HG03469 (cell line): ENCODE results near the gene LIX1L.

Source experiments
- ATAC-seq: cut with Tn5 transposase; IDR thresholded peaks from one replicate; pipeline ENCODE4 v1.9.1; 2021; ENCODE audit warnings: mild to moderate bottlenecking, moderate library complexity, moderate number of reproducible peaks; ENCODE audit not compliant: unreplicated experiment

The LIX1L gene

DNA sequence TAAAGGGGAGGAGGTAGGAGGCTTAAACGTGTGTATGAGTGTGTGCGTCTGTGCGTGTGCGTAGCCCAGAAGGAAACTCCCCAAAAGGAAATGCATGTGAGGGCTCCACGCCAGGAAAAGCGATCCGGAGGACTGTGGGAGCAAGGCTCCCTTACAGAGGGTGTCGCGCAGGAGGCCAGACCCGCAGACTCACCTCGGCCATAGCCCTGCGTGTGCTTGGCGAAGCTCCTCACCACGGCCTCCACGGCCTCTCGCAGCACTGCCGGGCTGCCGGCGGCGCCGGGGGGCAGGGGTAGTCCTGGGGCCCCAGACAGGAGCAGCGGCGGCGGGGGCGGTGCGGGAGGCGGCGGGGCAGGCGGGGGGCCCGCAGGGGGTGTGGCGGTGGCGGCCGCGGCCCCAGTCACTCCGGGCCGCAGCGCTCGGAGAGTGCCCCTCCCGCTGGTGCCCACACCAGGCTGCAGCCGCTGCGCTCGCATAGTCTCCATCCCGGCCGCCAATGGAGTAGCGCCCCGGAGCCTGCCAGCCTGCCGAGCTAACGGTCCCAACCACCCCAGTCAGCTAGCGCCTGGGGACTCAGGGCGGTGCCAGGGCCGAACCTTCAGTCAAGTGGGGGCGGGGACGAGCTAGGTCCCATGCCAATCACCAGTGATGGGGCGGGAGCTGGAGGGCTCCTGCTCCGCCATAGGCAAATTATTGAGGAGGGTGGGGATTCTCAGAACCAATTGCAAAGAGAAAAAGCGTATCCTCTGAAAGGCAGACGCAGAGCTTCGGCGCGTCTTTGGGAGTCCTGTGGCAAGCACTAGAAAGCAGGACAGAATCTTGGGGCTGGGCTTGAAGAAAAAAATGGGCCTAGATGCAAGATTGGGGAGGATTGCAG is at the start of gene LIX1L:
LIX1L (minus strand) TSS at position 575 of the 877 bp plus-strand sequence; CDS start at position 485, 90 bp downstream.
- peak; percentile 59 for ATAC-seq

DNA sequence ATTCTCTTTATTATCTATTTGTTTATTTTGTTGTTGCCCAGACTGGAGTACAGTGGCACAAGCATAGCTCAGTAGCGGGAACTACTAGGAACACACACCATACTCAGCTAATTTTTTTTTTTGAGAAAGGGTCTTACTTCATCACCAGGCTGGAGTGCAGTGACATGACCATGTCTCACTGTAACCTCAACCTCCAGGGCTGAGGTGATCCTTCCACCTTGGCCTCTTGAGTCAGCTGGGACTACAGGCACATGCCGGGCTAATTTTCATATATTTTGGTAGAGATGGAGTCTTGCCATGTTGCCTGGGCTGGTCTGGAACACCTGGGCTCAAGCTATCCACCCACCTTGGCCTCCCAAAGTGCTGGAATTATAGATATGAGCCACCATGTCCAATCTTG is 43.9 kb upstream of the LIX1L start:
- no peak for ATAC-seq

DNA sequence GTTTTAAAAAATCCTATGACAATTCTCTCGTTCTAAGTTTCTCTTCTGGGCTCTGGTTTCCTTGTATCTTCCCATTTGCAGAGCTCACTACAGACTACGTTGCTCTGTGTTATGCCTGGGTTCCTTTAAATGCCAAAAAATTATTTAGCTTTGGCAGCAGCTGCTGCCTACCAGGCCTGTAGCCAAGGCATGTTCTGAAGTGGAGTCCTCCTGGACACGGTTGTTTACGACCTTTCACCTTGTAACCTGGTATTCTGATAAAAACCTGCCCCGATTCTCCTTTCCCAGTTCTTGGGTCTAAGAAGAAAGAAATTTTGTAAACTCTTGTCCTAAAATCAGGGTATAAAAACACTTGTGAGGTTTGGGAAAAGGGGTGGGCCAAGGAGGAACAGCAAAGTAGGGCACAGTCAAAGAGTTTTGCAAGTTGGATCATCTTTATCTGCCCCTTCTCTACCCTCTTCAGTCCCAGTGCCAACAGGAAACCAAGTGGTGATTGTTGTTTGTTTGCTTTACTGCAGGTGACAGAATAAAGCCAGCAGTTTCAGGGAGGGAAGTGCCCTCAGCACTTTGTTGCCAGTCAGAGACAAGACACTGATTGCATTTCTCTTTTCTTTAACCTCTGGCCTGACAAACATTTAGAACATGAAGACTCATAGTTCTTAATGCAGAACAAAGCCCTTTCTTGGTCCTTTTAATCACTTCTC is 41.7 kb upstream of the LIX1L start:
- no peak for ATAC-seq

DNA sequence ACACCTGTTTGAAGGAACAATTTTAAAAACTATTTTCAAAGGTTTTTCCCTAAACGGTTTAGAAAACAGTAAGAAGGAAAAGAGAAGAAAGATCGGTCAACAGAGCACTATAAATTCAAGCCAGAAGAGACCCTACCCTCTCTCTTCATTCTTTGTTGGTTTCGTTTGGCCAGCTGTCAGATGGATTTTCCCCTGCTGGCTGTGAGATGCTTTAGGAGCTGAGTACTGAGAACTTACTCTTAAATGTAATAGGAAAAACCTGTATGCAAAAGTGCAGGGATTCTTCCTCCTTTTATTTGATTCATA is 39.9 kb upstream of the LIX1L start:
- ATAC-seq = no peak

DNA sequence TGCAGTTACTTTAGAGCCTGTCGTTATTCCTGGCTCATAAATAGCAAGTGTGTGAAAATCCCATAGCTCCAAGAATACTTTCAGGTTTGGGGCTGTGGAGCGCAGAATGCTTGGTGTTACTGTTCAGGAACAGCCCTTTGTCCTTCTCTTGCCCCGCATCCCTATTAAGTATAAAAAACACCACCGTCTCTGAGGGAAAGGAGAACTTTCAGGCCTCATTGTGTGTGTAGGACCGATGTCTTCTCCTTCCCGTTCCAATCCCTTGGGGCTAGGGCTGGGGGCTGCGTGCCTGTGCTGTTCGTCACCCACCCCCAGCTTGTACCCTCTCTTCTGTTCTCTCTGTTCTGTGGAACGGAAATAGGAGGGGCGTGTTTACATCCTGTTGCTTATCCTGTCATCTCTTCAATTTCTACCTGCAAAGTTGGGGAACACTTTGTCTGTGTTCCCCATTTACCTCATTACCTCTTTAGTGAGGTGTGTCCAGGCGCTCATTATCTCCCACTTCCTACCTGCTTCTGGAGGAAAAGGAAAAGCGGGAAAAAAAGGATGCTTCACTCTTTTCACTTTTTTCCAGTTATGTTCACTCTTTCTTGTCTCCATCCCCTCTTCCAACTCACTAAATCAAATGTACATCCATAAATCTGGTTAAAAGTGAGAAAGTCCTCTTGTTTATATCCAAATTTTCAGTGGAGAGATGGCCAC is 39.4 kb upstream of the LIX1L start:
- no peak for ATAC-seq

DNA sequence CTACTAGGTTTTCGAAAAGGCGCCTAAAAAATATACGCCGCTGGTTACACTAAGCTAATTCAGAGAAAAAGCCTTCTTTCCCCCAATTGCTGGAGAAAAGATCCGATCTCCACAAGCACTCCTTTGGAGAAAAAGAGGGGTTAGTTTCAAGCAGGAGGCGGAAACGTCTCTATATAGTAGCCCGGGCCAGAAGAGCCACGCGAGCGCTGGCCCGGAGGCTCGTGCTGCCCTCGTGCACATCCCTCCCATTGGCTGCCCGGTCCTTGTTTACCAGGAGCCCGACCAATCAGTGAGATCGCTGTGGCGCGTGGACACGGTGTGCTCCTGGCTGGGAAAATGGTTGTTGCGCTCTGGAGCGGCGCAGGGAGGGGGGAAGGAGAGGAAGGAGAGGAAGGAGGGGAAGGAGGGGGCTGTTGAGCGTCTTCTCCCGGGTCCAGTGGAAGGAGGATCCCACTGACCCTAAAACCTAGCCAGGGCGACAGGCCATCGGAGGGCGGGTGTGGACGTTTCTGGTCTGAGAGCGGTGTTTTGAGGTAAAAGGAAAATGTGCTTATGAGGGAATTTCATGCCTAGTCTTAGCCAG is 38.7 kb upstream of the LIX1L start, which contains the start of gene TXNIP:
TXNIP (minus strand) TSS at position 147 of the 583 bp plus-strand sequence. CDS start 313 bp downstream, outside the sequence.
- ATAC-seq = peak; percentile 71

DNA sequence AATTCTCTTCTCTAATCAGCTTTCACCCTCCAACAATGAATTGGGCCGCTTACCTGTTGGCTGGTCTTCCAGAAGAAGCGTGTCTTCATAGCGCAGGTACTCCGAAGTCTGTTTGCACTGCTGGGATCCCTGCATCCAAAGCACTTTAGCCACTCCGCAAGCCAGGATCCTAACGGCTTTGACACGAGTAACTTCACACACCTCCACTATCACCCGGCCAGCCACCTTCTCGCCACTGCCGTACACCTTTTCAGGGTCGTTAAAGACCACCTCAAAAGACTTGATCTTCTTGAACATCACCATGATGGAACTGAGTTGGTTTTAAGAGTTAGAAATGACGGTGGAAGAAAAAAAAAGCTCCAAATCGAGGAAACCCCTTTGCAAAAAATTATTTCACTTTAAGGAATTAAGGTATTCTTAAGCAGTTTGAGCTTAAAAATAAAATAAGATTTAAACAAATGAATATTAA is 38.2 kb upstream of the LIX1L start:
- ATAC-seq = no peak

DNA sequence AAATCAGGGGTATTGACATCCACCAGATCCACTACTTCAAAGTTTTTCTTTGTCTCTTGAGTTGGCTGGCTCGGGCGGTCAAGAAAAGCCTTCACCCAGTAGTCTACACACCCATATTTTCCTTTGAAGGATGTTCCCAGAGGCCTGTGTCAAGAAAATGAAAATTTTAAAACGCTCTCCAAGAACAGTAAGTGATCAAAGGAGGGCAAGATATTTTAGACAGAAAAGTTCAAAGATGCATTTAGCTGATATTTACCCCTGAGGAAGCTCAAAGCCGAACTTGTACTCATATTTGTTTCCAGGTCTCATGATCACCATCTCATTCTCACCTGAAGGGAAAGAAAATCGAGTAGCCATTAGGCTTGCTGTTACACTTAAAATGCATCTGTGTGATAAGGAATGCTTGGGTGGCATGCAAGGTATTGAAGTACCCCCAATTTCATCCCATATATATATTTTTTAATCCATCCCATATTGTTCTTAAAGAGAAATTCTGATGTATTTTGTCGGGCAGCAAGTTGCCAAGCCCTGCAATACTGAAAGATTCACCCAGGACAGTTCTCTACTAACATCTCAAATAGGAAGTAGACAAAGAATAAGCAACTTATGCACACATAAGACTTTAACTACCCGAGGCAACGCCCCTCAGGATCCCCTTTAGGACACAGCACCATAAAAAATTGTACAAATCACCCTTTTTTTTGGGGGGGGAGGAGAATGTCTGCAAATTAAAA is 37.5 kb upstream of the LIX1L start:
- no peak for ATAC-seq

DNA sequence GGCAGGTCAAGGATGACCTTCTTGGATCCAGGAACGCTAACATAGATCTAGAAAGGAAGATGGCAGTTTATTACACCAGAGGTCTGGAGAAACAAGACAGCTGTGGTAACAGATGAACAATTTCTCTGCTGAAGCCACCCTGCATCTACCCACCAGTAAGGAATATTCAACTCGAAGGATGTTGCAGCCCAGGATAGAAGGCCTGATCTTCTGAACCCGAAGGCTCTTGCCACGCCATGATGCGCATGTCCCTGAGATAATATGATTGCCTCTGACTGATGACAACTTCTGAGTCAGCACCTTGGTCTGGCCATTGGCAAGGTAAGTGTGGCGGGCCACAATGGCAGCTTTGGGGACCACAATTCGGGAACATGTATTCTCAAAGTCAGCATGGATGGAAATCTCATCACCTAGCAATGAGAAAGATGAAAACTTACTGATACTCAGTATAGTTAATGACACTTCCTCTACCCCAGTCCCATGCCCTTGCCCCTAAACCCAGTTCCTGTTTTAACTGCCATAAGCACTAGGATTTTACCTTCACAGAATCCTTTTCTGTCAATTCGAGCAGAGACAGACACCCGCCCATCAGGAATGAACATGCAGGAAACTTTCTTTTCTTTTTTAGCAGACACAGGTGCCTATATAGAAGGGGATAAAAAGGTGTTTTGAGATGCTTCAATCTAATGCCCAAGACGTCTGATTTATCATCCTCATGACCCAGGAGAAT is 36.7 kb upstream of the LIX1L start:
- ATAC-seq = no peak

DNA sequence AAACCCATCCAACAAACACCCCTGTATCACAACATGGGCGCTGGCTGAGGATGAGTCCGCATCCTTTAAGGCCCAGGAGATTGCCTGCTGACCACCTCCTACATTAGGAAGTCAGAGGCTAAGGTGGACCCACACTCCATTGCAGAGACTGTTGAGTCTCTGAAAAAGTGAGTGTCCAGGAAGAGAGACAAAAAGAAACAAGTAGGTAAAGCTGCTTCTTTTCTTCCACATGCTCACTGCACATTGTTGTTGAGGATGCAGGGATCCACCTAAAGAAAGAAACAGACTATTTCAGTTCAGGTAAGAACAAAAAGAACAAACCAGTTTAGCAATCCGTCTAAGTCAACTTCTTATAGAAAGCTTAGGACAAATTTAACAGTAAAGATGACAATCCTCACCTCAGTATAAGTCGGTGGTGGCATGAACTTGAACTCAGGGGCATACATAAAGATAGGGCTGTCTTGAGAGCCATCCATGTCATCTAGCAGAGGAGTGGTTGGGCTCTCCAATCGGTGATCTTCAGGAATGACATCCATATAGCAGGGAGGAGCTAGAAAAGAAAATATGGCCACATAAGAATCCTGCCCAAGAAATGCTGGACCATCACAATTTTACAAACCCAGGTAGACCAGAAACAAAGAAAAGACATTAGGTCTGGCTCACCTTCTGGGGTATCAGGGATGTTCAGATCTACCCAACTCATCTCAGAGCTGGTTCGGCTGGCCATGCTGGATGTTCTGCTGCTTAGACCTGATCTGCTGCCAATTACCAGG is 36.0 kb upstream of the LIX1L start:
- ATAC-seq = no peak

DNA sequence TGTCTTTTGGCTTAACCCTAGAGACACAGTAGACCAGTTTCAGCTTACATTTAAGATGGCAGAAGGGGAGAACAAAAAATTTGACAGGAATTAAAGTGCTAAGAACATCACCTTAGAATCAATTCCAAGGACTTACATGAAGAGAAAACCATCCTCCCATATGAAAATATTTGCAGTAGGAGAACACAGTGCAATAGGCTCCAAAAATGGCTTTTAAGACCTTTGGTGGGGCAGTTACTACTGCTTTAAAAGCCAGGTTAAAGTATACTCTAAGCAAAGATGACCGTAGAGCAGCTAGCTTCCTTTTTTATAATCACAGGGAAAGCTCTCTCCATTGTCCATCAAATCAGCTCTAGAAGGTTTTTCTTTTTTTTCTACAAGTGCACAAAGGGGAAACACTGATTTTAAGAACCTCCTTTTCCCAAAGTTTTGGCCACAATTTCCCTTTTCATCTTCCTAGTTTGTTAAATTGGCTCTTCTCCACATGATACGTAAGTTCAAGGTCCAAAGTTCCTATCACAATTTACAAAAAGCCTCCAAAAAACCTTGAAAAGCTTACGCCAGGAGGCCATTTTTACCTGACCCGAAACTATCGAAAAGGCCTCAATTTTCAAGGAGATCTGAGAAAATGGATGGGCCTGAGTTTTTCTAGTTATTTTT is 35.3 kb upstream of the LIX1L start:
- no peak for ATAC-seq

DNA sequence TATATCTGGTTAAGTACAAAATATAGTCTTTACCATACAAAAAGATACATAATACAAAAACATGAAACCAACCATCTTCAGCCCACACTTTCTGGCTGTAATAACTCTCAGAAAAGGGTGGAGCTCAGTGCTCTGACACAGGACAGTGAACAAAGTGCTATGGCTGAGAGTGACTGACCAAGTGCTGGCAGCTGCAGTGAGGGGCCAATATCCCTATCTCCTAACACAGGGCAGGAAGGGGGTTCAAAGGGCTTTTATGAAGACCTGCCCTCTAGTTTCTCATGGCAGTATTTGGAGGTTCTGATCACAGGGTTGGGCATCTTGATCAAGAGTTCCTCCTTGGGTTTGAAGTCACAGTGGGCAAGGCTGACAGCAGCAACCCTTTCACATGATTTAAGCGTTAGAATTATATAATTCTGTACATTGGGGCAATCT is 34.7 kb upstream of the LIX1L start:
- ATAC-seq = no peak

DNA sequence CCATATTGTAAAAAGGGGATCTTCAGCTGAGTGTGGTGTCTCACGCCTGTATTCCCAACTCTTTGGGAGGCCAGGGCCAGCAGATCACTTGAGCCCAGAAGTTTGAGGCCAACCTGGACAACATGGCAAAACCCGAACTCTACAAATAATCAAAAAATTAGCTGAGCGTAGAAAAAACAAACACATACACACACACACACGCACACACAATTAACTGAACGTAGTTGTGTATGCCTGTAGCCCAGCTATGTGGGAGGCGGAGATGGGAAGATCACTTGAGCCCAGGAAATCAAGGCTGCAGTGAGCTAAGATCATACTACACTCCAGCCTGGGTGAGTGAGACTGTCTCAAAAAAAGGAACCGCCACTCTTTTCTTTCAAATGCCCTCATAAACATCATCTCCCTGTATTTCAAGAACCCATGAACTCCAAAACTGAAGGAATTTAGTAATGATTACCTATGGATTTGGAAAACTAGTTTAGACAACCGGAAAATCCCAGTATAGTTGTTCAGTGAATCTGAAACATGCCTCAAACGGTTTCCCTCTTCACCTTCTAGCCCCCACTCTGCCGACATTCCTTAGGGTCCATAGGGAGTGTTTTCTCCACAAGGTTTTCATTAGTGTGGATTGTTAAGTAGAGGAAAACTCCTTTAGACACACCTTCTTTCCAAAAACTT is 34.1 kb upstream of the LIX1L start:
- ATAC-seq = no peak

DNA sequence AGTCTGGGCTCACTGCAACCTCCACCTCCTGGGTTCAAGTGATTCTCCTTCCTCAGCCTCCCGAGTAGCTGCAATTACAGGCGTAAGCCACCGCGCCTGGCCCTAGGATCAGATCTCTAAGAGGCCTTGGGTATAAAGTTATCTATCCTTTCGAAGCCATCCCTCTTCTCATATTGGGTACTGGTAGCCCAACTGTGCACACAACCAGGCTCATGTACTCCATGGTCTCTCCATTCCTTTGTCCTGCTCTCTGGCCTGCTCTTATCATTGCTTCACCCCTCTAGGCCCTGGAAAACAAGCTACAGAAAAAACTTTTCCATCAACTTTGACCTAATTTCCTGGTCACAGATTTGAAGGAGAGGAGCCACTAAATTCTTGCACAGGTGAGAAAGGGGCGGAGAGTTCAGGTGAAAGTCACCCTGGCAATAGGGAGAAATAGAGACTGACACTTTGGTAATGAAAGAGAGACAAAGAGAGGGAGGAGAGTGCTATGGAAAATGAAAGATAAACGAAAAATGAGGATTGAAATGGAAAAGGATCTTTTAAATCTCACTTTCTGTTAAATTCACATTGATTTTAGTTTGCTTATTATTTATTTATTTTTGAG is 32.5 kb upstream of the LIX1L start:
- no peak for ATAC-seq

DNA sequence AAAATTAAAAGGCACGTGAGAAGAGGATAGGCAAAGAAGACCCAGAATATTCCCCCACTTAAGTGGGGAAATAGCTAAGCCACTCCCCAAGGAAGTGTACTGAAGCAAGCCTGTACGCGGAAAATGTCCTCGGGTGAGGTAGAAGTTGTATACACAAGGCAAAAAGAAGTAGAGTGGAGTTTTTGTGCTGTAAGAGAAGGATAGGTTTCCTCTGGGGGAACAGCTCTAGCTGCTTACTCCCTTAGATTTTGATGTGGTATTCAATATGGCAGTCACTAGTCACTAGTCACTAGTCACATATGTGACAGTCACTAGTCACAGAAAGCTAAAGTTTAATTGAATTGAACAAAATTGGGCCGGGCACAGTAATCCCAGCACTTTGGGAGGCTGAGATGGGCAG is 31.0 kb upstream of the LIX1L start:
- ATAC-seq = no peak

DNA sequence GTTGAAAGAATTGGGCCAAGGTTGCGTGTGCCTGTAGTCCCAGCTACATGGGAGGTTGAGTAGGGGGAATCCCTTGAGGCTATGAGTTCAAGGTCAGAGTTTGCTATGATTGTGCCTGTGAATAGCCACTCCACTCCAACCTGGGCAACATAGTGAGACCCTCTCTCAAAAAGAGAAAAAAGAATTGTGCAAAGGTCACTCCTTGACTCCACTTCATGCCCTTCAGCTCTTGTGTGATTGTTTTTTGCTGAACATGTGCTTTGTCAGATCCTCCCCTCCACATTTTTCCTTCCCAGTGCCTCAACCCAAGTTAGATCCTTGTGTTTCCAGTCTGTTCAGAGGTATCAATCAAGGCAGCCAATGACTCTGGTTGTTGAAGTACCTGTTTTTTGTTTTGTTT is 30.1 kb upstream of the LIX1L start:
- no peak for ATAC-seq

DNA sequence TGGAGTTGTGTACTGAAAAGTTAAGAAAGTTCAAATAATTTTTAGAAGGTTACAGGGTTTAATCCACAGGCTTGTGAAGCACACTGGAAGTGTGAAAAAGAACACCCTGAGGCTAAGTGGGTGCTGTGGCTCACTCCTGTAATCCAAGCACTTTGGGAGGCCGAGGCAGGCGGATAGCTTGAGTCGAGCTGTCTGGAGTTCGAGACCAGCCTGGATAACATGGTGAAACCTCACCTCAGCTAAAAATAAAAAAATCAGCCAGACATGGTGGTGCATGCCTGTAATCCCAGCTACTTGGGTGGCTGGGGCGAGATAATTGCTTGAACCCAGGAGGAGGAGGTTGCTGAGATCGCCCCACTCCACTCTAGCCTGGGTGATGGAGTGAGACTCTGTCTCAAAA is 28.7 kb upstream of the LIX1L start:
- ATAC-seq = no peak
